ENCODE measurements around the gene EVX2.

The EVX2 gene

DNA sequence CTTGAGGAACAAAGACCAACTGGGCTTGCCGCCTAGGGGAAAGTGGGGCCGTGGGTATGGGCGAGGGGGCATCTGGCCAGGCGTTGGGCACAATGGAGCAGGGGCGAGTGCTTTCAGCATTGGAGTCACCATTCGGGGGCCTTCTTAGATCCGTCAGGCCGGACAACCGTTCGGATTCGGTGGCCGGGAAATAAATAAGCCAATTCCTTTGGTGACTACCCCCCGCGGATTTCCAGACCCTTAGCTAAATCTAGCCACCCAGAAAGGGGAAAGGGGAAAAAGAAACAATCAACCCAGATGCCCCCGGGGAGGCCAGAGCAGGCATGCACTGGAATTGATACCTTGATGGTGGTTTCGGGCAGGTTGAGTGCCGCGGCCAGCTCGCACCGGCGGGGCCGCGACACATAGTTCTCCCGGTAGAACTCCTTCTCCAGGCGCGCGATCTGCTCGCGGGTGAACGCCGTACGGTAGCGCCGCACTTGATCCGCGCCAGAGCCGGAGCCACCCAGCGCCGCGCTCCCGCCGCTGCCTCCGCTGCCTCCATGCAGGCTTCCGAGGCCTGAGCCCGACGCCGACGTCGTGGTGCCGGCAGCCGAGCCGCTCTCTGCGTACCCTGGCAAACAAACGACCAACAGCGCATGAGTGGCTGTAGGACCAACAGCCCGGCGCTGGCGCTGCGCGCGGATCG lies 1.8 kb downstream of the EVX2 start:
- DNase-seq = no peak

DNA sequence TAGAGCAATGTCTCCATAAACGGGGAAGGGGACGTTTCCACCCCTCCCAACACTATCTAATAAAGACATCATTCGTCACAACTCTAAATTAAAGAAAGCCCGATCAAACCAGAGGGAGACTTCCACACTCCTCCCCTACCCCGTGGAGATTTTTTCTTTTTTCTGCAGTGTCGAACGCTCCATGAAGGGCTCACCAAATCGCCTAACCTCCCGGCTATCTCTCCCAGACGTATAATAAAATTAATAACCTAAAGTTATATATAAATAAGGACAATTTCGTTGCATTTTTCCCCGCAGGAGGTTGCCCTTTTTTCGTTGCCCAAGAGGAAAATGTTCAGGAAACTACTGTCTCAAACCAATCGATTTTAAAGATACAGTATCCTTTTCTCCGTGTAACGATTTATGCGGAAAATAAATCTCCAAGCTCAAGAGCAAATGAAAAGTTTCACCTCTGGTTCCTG lies 2.4 kb downstream of the EVX2 start:
- no peak for DNase-seq

DNA sequence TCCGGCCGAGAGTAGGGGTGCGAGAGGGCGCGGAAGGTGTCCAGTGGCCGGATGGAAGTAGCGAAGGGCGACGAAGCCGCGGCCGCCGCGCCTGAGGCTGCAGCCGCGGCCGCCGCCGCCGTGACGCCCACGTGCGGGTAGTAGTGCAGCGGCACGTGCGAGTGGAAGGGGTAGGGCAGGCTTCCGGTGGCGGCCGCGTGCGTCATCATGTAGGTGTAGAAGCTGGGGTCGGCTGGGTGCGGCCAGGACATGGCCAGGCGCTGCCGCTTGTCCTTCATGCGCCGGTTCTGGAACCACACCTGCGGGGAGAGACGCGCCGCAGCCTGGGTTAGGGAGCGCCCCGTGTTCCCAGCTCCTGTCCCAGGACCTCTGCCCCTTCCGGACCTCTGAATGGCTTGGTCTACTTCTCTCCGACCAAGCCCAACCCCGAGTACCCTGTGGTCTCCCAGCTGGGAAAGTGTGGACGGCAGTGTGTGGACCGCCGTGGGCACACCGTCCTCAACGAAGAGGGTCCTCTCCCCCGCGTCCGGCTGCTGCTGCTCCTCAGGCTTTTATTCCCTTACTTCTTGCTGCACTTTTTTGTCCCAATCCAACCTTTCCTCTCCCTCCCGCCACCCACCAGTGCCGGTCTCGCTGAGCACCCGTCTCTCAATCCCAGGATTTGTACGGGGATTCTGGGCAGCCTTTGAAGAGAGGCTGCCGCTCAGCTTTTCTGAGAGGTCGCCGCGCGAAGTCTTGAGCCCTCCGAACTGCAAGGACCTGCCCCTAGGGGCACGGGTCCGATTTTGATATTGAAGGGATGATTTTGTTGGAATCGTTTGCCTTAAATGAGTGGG lies 3.0 kb downstream of the EVX2 start:
- DNase-seq = no peak

DNA sequence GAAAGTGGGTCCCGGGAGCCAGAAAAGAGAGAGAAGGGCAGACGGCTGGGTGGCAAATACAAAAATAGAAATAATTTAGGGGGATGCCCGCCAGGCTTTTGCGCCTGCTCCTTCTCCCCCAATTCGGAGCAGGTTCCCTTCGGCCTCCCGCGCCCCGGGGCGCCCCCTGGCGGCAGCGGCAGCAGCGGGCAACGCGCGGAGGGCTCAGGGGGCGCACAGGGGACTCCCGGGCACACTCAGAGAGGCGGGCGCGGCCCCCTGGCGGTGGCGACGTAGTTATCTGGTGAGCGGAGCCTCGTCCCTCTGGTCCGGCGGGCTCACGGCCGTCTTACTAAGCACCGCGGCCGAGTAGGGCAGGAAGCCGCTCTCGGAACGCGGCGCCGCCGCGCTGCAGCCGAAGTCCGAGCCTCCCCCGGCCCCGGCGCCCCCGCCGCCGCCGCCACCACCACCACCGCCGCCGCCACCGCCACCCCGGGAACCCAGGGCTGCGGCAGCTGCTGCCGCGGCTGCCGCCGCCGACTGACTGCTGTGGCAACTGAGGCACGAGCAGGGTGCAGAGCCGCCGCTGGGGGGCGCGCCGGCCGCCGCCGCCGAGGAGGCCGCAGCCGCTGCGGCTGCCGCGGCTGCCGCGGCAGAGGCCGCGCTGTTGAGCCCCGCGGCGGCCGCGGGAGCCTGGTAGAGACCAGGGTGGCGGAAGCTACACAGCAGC lies 3.8 kb downstream of the EVX2 start:
- no peak for DNase-seq

DNA sequence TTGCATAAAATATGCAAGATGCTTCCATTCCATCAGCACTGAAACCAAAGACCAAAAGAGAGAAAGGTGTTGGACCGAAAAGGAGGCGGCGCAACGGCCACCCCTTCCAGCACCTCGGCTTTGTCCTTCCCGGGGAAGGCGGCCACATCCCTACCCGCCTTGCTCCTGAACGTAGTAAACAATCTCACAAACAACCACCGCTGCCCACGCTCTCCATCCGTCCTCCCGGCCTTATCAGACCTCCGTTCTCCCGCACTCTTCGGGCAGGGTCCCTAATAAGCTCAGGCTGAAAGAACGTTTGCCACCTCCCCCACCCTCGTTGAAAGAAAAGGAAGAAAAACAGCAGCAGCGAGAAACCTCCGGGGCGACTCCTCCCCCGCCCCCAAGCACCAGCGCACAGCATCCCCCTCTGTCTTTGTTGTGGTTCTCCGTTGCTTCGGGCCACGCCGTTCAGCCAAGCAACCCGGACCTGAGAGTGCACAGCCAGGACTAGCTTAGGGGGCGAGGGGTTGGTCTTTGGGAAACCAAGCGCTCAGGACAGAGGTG lies 4.4 kb downstream of the EVX2 start:
- no peak for DNase-seq

DNA sequence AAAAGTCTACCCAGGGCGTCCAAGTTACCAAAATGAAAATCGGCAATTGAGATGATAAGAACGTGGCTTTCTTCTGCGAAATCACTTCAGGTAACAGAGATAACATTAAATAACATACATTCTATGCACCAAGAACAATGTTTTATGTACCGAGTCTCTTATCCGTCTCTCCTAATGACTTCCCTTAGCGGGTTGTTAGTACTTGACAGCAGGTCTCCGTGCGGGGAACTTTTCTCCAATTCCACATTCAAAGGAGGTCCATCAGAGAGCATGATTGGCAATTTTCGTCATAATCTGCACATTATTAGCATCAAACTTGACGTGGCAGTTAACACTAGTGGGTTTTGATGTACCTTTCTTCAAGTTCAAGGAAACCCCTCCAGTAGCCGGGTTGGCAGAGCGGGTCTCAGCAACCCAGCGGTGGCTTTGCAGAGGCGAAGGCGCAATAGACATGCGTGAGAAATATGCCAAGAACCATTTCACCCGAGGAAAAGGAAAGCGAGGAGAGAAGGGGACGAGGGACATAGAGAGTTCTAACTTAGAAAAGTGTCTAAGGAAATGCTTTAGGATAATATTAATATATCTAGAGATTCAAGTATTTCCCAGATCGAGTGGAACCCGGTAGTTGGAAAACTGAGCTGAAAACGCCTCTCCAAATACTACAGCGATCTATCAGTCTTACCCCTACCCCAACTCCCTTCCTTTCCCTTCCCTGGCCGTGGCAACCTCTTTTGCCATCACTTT lies 5.0 kb downstream of the EVX2 start:
- DNase-seq = no peak

DNA sequence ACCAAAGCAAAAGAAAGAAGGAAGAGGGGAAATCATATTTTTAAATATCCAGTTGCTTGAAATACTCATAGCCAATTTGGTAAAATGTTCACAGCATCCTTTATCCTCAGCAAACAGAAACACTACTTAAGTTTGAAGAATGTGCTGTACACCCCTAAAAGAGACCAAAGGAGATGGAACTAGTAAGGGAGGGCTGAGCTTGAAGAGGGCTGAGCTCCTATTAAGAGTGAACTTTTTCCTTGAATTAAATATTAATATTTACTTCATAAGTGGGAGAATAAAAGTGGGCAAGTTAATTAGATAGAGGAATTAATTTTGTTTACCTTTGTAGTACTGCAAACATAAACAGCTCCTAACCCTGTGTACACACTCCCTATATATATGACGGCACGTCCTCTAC lies 7.0 kb downstream of the EVX2 start:
- DNase-seq = no peak

DNA sequence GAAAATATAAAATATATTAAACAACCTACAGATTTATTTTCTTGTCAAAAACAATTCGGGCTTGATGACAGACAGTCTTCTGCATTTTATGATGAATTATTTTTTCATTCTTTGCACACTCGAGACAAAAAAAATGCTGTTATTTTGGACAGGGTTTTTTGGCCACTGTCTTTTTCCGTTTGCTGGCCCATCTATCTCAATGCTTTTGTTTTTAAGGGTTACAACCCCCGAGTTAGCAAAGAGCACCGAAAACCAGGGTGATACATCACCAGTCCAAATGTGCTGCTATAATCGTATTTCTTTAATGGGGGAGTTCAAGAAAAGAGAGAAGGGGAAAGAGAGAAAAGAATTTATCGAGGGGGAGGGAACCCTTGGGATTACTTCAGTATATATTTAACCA lies 7.7 kb downstream of the EVX2 start:
- no peak for DNase-seq

DNA sequence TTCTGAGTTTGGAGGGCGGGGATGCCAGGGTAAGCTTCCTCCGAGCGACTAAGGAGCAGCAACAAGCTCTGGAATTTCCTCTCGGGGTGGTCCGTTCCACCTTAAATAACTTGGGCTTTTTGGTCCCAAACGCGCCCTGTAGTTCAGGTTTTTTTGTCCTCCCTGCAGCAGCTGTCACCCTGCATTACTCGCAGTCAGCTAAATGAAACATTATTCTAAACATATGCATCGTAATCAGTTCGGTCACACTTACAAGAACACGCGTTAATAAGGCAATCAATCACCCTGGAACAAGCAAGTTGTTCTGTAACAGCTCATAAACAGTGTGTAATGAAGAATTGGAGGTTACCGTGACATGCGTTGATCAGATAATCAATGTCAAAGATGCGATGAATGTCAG lies 8.3 kb downstream of the EVX2 start:
- no peak for DNase-seq

DNA sequence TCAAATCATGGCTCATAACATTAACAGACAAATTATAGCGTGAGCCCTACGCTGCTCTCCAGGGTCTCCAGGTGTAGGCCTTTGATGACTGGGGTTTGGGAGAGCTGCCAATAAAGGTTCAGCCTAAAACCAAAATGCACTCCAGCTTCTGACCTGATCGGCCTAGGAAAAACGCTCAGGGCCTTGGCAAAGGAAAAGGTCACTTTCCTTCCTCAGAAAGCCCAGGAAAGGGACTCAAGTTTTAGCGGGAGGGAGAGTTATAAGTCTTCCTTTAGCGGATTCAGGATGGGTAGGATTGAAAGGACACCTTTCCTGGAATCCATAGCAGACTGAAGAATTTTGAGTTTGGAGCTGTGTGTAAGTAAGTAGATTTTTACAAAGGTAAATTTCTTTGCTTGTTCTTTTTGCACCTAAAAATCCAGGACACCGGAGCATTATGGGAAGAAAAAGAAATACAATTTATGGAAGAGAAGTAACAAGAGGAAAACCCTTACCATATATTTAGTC lies 8.8 kb downstream of the EVX2 start:
- no peak for DNase-seq

DNA sequence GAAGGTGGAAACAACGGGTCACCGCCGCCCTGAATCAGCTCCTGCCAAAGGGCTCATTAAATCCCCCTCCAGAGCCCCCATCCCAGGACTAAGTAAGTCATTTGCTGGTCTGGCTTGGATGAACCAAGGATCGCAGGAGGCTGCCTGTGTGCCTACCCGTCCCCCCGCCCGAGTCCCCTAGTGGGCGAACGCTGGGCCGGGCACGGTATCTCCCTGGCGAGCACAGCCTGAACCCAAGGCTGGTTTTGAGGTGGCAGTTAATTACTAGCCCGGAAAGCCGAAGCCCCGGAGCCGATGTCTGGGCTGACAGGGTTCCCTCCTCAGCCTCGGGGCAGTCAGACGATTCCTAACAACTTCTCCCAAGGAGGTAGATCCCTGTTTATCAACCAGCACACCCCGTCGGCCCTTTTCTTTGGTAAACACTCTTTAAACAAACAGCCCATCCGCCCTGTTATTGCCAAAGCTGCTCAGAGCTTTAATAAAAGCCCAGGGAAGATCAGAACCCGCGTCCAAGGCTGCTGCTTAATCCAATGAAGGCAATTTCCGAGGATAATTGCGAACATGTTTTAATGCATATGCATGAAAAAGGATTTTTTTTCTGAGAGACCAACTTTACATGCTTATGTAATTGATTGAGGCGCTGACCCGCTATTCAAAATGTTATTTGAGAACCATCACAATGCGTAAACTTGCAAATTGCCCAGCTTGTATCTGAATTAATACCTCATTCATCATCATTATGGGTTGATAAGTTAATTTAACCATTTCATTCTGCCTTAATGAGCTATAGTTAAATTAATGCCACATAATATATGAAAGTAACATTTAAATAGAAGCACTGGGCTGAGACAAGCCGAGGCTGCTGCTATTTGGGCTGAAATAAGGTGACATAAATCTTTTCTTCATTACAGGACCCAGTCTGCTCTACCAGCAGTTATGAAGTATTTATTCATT lies 10.5 kb downstream of the EVX2 start:
- no peak for DNase-seq

DNA sequence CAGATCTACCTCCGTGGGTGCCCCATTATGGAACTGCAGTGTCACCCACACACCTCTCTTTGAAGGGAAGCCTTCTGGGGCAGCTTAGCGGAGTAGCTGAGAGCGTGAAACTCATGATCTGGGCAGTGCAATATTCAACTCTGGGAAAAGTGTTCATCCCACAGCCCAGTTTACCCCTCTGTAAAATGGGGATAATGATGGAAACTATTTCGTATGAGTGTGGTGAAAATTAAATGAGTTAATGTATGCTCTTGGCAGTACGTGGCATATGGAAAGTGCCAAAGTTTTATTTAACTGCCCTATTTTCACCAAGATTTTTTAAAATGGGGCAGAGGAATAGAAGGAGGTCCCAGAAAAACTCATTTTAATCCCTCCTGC lies 11.5 kb downstream of the EVX2 start:
- DNase-seq = no peak

DNA sequence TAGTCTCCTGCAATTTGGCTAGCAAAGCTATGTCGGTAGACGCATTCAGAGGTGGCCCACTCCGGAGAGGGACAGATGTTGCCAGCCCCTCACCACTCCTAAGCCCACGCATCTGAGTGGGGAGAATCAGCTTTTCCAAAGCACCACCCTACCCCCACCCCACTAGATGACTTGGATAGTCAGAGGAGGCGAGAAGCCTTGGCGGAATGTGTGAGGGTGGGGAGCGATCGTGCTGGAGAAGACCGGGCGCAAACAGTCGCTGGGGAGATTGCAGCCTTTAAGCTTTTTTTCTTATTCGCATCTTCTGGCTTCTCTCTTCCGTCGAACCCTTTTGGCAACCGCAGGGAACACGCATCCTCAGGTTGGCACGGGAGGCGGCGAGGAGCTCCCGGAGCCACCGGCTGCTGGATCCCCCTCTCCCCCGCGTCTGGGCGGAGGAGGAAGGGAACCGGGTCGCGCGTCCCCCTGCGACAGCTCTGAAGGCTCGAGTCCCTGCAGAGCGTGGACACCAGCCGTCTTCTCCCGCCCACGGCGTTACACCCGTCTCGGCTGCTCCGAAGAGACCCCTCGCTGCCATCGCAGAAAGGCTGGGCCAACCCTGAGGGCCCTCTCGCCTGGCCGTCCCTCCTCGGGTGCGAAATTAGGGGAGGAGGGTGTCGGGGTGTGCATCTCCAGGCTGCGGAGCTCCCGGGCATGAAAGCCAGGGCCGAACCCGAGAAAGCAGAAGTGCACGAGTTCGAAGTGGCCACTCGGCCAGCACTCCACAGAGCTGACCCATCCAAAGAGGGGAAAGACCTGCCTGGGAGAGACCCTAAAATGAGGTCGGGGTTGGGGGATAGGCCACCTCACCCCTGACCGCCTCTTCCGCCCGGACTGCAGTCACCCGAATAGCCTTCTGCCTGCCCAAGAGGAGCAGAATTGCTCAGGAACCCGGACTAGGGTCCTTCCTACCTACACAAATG lies 12.2 kb downstream of the EVX2 start:
- DNase-seq = no peak

DNA sequence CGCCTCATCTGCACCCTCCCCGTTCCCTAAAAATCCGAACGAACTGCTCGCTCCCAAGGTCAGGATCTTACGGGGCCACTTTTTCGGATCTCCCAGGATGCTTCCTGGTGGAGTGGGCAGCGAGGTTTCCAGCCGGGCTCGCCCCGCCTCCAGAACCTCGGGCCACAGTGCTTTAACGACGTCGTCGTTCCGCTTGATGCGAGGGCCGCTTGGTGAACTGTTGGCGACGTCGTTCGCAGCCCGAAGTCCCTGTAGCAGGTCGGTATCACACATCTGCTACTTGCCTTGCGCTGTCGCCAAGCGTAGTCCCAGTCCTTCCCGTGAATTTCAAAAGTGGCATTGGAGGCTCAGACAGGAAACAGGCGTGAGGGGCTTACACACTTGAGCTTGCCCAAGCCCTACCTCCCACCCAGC lies 15.3 kb downstream of the EVX2 start:
- no peak for DNase-seq

DNA sequence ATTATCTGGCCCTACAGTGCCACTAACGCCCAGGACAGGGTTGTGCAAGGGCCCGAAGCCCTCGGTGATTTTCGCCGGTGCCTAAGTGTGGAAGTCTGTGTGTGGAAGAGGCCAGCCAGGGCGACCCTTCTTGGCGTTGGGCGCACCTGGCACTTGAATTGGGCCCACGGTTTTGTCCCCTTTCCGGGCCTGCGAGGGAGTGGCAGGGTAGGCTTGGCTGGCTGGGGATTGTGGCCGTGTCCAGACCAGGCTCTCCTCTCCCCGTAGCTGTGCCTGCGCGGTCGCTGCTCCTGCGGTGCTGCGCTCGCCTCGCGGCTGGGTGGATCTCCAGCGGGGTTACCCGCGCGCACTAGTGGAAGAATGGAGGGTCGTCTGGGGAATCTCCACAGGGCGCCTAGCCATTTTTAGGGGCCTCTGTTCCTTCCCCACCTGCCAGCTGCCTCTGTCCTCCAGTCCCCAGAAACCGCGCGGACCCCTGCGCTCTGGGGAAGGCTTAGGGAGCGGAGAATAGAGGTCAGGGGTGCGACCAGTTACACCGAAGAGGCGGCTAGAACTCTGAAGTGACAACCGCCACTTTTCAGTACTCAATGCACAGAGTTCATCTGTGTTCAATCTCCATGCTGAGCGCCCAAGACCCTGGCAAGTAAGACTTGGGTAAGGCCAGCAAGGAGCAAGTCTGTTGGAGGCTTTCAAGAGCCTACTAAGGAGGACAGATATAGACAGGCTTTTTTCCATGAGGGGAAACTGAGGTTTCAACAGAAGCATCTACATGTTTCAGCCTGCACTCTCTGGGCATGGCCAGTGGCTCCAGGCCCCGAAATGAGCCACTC lies 16.0 kb downstream of the EVX2 start:
- DNase-seq = no peak

DNA sequence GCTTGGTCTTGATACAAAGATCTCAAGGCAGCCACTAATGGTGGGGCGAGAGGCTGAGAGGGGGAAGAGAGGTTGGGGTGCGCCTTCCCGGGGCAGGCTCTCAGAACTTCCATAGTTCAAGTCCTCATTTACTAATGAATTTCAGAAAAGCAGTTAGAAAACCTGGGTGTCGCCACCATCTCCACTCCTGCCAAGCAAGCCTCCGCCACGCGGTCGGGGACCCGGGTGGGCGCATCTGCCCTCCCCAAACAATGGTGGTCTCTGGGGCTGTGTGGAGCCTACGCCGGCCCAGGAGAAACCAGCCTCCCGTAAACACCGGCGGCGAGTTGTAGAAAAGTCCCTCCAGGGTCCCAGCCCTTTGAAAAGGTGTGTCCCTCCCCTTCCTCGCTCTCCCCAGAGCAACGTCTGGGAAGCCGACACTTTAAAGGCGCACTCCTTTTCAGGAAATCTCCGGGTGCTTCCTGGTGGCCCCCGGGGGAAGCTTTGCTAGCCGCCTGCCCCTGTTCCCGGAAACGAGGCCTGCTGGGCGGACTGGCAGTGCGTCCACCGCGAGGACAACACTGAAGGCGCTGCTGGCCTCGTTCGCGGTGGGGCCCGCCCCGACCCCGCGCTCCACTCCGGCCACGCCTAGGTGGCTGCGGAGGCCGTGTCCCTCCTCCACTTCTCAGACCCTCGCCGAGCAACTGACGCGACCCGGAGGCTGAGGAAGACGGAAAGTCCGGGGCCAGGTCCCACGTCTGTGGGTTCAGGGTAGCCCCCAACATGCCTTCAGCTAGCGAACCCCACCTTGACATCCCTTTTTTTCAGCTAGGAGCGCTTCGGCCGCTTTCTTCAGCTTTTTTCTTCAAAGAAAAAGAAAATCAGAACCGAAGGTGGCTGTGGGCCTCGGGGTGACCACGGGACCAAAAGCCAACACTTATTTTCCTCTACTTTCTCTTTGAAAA lies 16.8 kb downstream of the EVX2 start:
- no peak for DNase-seq

DNA sequence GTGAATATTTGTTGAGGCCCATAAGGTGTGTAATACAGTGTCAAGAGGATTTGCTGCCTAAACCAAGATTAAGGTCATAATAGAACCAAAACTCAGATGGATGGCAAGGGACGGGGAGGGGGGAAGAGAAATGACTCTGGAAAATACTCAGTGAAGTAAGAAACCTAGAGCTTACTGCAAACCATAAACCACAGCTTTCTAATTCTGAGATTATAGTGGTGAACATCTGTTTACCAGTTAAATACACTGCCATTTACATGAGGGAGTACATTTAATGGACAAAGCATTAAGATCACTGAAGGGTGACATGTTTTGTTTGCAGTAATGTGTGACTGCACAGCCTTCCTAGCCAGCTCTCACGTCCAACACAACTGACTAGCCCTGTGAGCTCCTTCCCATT lies 19.8 kb downstream of the EVX2 start:
- DNase-seq = no peak

DNA sequence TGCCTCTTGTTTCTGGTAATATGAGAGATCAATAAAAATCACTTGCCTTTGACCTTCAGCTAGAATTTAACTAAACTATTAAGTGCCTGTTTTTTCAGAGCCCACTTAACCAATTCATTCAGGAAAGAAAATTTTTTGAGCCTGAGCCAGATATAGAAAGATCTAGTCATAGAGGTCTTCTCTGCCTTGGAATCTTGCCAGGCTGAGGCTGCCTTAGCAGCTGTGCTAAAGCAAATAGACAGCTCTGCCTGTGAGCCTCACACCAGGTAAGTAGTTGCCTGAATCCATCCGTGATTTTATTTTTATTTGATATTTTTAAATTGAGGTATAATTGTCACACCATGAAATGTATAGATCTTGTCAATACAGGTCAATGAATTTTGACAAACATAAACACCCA lies 27.4 kb downstream of the EVX2 start:
- no peak for DNase-seq
